ENCODE measurements around the gene SCO1. TPM values are rescaled to one million over a fixed set of nuclear protein-coding genes. Genes with fewer than 3 reads are reported as not detected.

Gene SCO1
- total RNA-seq, 2 experiments from 2014 or later, result 34.0 to 37.6 TPM

- Mint-ChIP-seq H3K4me1 (ENCODE audit: low read depth) (peaks cover 13% of the 10 kb centered on the region), H3K9me3 (no peaks in the 10 kb centered on the region), H3K4me3 (no peak overlapping the region), H3K27ac (no peak overlapping the region), H3K27me3 (ENCODE audit: low read depth) (no peaks in the 10 kb centered on the region), H3K36me3 (ENCODE audit: low read depth) (peaks cover 14% of the 10 kb centered on the region)
- CTCF ChIA-PET, result no interaction called here
- DNase-seq, result no peak
- intact Hi-C loops (cut with micrococcal nuclease), result no loop called here
Measured at GRCh38 chr17:10648956-10649355, 48.4 kb downstream of the SCO1 start.

- intact Hi-C loops (cut with micrococcal nuclease), result no loop called here
- CTCF ChIA-PET, result interaction anchor here (2.0 kb wide), 1 partner anchor 36 kb away, joined by 17 read pairs; no protein-coding TSS in a partner anchor
- Mint-ChIP-seq H3K9me3 (no peaks in the 10 kb centered on the region), H3K36me3 (ENCODE audit: low read depth) (peaks cover 14% of the 10 kb centered on the region), H3K27ac (no peak overlapping the region), H3K4me3 (no peak overlapping the region), H3K27me3 (ENCODE audit: low read depth) (no peaks in the 10 kb centered on the region), H3K4me1 (ENCODE audit: low read depth) (peaks cover 9% of the 10 kb centered on the region)
- no peak for DNase-seq
Measured at GRCh38 chr17:10648381-10648780, 49.0 kb downstream of the SCO1 start.

GRCh38 chr17:10646392-10646990, 50.8 kb downstream of the SCO1 start:
- intact Hi-C loops (cut with micrococcal nuclease), result loop anchor here (1.0 to 2.0 kb wide), 2 partner anchors 38 to 199 kb away; no protein-coding TSS in a partner anchor
- no peaks in the 10 kb centered on the region for H3K27me3 Mint-ChIP-seq (ENCODE audit: low read depth)
- H3K4me3 Mint-ChIP-seq, result no peak overlapping the region
- no peak overlapping the region for H3K27ac Mint-ChIP-seq
- H3K9me3 Mint-ChIP-seq, result no peaks in the 10 kb centered on the region
- no peaks in the 10 kb centered on the region for H3K4me1 Mint-ChIP-seq (ENCODE audit: low read depth)
- peaks cover 18% of the 10 kb centered on the region for H3K36me3 Mint-ChIP-seq (ENCODE audit: low read depth)
- peak; percentile 85 for DNase-seq
- CTCF ChIA-PET, result interaction anchor here (0.5 to 4.0 kb wide), 35 partner anchors 8 to 476 kb away, joined by 3 to 33 read pairs (median 4); partner anchors contain the start of gene MYH3

- Mint-ChIP-seq H3K27ac (no peak overlapping the region), H3K9me3 (no peaks in the 10 kb centered on the region), H3K4me3 (no peak overlapping the region), H3K27me3 (ENCODE audit: low read depth) (no peaks in the 10 kb centered on the region), H3K36me3 (ENCODE audit: low read depth) (peaks cover 45% of the 10 kb centered on the region), H3K4me1 (ENCODE audit: low read depth) (no peaks in the 10 kb centered on the region)
- CTCF ChIA-PET, result interaction anchor here (1.1 to 1.7 kb wide), 2 partner anchors 11 to 13 kb away, joined by 6 to 9 read pairs; no protein-coding TSS in a partner anchor
- no peak for DNase-seq
- intact Hi-C loops (cut with micrococcal nuclease), result no loop called here
Measured at GRCh38 chr17:10640475-10640874, 56.9 kb downstream of the SCO1 start.

GRCh38 chr17:10638151-10638550, 59.2 kb downstream of the SCO1 start:
- peaks cover 39% of the 10 kb centered on the region for H3K36me3 Mint-ChIP-seq (ENCODE audit: low read depth)
- intact Hi-C loops (cut with micrococcal nuclease), result no loop called here
- H3K27me3 Mint-ChIP-seq (ENCODE audit: low read depth), result no peaks in the 10 kb centered on the region
- DNase-seq, result no peak
- no peak overlapping the region for H3K27ac Mint-ChIP-seq
- no peaks in the 10 kb centered on the region for H3K9me3 Mint-ChIP-seq
- no peaks in the 10 kb centered on the region for H3K4me1 Mint-ChIP-seq (ENCODE audit: low read depth)
- CTCF ChIA-PET, result interaction anchor here (0.7 to 1.5 kb wide), 3 partner anchors 21 to 102 kb away, joined by 3 to 4 read pairs (median 3); no protein-coding TSS in a partner anchor
- no peak overlapping the region for H3K4me3 Mint-ChIP-seq

GRCh38 chr17:10635290-10635689, 62.0 kb downstream of the SCO1 start:
- intact Hi-C loops (cut with micrococcal nuclease), result no loop called here
- CTCF ChIA-PET, result interaction anchor here (0.8 to 9.4 kb wide), 2 partner anchors 17 to 40 kb away, joined by 3 to 98 read pairs; no protein-coding TSS in a partner anchor
- no peak overlapping the region for H3K4me3 Mint-ChIP-seq
- peaks cover 43% of the 10 kb centered on the region for H3K36me3 Mint-ChIP-seq (ENCODE audit: low read depth)
- H3K27me3 Mint-ChIP-seq (ENCODE audit: low read depth), result no peaks in the 10 kb centered on the region
- no peak for DNase-seq
- H3K27ac Mint-ChIP-seq, result no peak overlapping the region
- H3K9me3 Mint-ChIP-seq, result no peaks in the 10 kb centered on the region
- no peaks in the 10 kb centered on the region for H3K4me1 Mint-ChIP-seq (ENCODE audit: low read depth)

DNA sequence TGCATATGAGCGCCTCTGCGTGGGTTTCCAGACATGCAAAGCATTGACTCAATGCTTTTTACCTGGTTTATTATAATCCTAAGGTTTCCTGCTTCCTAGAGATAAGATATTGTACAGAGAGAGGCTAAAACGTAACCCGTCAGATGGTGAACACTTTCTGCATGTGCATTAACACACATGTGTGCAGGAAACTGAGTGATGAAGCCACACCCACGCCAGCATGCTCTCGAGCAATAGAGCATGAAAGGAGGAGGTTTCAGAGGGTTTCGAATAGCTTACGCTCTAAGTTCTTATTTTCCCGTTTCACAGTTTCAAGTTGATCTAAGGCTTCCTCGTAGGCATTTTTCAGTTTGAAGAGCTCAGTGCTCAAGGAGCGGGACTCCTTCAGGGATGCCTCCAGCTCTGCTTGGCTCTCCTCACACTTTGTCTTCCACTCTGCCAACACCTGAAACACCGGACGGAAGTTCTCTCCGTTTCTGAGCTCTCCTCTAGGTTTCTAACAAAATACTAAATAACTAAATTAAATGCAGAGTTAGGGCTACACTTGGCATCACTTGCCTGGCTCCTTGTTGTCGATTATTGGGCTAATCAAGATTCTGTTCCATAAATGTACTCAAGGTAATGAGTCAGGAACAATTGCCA, 63.5 kb downstream of the SCO1 start:
- Mint-ChIP-seq H3K4me3 (no peak overlapping the region), H3K36me3 (ENCODE audit: low read depth) (peaks cover 46% of the 10 kb centered on the region), H3K27ac (no peak overlapping the region), H3K9me3 (no peaks in the 10 kb centered on the region), H3K27me3 (ENCODE audit: low read depth) (no peaks in the 10 kb centered on the region), H3K4me1 (ENCODE audit: low read depth) (no peaks in the 10 kb centered on the region)
- CTCF ChIA-PET, result interaction anchor here (0.6 to 9.4 kb wide), 5 partner anchors 11 to 275 kb away, joined by 3 to 98 read pairs (median 4); no protein-coding TSS in a partner anchor
- no peak for DNase-seq
- intact Hi-C loops (cut with micrococcal nuclease), result no loop called here

GRCh38 chr17:10631701-10632100, 65.6 kb downstream of the SCO1 start:
- Mint-ChIP-seq H3K27me3 (ENCODE audit: low read depth) (no peaks in the 10 kb centered on the region), H3K27ac (no peak overlapping the region)
- intact Hi-C loops (cut with micrococcal nuclease), result loop anchor here (1.0 kb wide), 1 partner anchor 214 kb away; no protein-coding TSS in a partner anchor

GRCh38 chr17:10631048-10631700, 66.2 kb downstream of the SCO1 start:
- no peak overlapping the region for H3K27ac Mint-ChIP-seq
- H3K27me3 Mint-ChIP-seq (ENCODE audit: low read depth), result no peaks in the 10 kb centered on the region
- peak; percentile 40 for DNase-seq
- H3K36me3 Mint-ChIP-seq (ENCODE audit: low read depth), result peaks cover 37% of the 10 kb centered on the region
- intact Hi-C loops (cut with micrococcal nuclease), result loop anchor here (1.0 kb wide), 1 partner anchor 214 kb away; no protein-coding TSS in a partner anchor
- no peak overlapping the region for H3K4me3 Mint-ChIP-seq
- H3K9me3 Mint-ChIP-seq, result no peaks in the 10 kb centered on the region
- H3K4me1 Mint-ChIP-seq (ENCODE audit: low read depth), result no peaks in the 10 kb centered on the region
- CTCF ChIA-PET, result interaction anchor here (0.8 to 9.4 kb wide), 13 partner anchors 8 to 244 kb away, joined by 3 to 98 read pairs (median 4); no protein-coding TSS in a partner anchor

More at GRCh38 chr17:10631701-10632100, 65.6 kb downstream of the SCO1 start:
- Mint-ChIP-seq H3K36me3 (ENCODE audit: low read depth) (peaks cover 37% of the 10 kb centered on the region), H3K9me3 (no peaks in the 10 kb centered on the region), H3K4me3 (no peak overlapping the region), H3K4me1 (ENCODE audit: low read depth) (no peaks in the 10 kb centered on the region)
- CTCF ChIA-PET, result interaction anchor here (1.0 to 9.4 kb wide), 8 partner anchors 8 to 141 kb away, joined by 3 to 98 read pairs (median 5); no protein-coding TSS in a partner anchor
- no peak for DNase-seq

DNA sequence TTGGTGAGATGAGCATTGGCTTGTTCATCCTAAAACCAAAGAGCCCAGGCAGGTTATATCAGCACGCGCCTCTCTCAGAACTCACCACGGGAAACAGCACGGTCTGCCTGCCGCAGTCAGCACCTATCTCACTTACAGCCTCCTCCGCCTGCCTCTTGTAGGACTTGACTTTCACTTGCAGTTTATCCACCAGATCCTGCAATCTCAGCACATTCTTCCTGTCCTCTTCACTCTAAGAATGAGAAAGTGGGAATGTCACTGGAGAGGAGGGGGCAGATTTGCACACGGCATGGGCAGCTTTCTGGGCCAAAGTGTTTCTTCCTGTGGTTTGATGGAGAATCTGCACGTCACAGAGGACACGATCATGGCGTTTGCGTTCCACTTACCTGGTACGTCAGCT, 67.6 kb downstream of the SCO1 start:
- no peaks in the 10 kb centered on the region for H3K4me1 Mint-ChIP-seq (ENCODE audit: low read depth)
- intact Hi-C loops (cut with micrococcal nuclease), result no loop called here
- H3K4me3 Mint-ChIP-seq, result no peak overlapping the region
- H3K27ac Mint-ChIP-seq, result no peak overlapping the region
- H3K36me3 Mint-ChIP-seq (ENCODE audit: low read depth), result peaks cover 30% of the 10 kb centered on the region
- no peaks in the 10 kb centered on the region for H3K27me3 Mint-ChIP-seq (ENCODE audit: low read depth)
- CTCF ChIA-PET, result interaction anchor here (0.9 to 9.4 kb wide), 9 partner anchors 10 to 246 kb away, joined by 3 to 98 read pairs (median 4); no protein-coding TSS in a partner anchor
- H3K9me3 Mint-ChIP-seq, result no peaks in the 10 kb centered on the region
- DNase-seq, result no peak

GRCh38 chr17:10628756-10629155, 68.6 kb downstream of the SCO1 start:
- DNase-seq, result no peak
- intact Hi-C loops (cut with micrococcal nuclease), result no loop called here
- no peak overlapping the region for H3K4me3 Mint-ChIP-seq
- no peak overlapping the region for H3K27ac Mint-ChIP-seq
- no peaks in the 10 kb centered on the region for H3K27me3 Mint-ChIP-seq (ENCODE audit: low read depth)
- CTCF ChIA-PET, result interaction anchor here (0.9 to 9.4 kb wide), 6 partner anchors 11 to 233 kb away, joined by 3 to 98 read pairs (median 4); no protein-coding TSS in a partner anchor
- no peaks in the 10 kb centered on the region for H3K9me3 Mint-ChIP-seq
- H3K36me3 Mint-ChIP-seq (ENCODE audit: low read depth), result peaks cover 29% of the 10 kb centered on the region
- no peaks in the 10 kb centered on the region for H3K4me1 Mint-ChIP-seq (ENCODE audit: low read depth)

- H3K4me3 Mint-ChIP-seq, result no peak overlapping the region
- no peaks in the 10 kb centered on the region for H3K4me1 Mint-ChIP-seq (ENCODE audit: low read depth)
- intact Hi-C loops (cut with micrococcal nuclease), result no loop called here
- CTCF ChIA-PET, result interaction anchor here (0.6 to 9.4 kb wide), 3 partner anchors 9 to 74 kb away, joined by 3 to 98 read pairs (median 5); no protein-coding TSS in a partner anchor
- H3K27me3 Mint-ChIP-seq (ENCODE audit: low read depth), result peaks cover 2% of the 10 kb centered on the region
- no peak overlapping the region for H3K27ac Mint-ChIP-seq
- no peaks in the 10 kb centered on the region for H3K9me3 Mint-ChIP-seq
- DNase-seq, result no peak
- H3K36me3 Mint-ChIP-seq (ENCODE audit: low read depth), result peaks cover 22% of the 10 kb centered on the region
Measured at GRCh38 chr17:10626390-10626789, 70.9 kb downstream of the SCO1 start.
